H1 (cell line): ENCODE results near the gene TBC1D22A. TPM values are rescaled to one million over a fixed set of nuclear protein-coding genes. Genes with fewer than 3 reads are reported as not detected.

Experiments
- ASH2L ChIP-seq: fragments of 200-600, 300-600 bp; sonication (generic); IDR thresholded peaks from one replicate; pipeline ENCODE4 v1.7.1; 2017; ENCODE audit warnings: low read length
- CTBP2 ChIP-seq: IDR thresholded peaks from 2 replicates; pipeline ENCODE4 v1.7.0; 2011; ENCODE audit warnings: borderline replicate concordance, mild to moderate bottlenecking, moderate library complexity, mixed read lengths, low read length; ENCODE audit not compliant: insufficient read depth, insufficient read length
- CTCF ChIP-seq, 3 experiments: IDR thresholded peaks; 1 replicate in 2 of 3; 2 replicates in 1 of 3; pipeline versions ENCODE4 v1.5.1 to v1.6.1; 2011; ENCODE audit warnings: low read length in 3 of 3, mild to moderate bottlenecking in 3 of 3, inconsistent platforms in 2 of 3, low read depth in 1 of 3, moderate library complexity in 1 of 3; ENCODE audit not compliant: insufficient read depth in 1 of 3; ENCODE audit errors: control extremely low read depth in 1 of 3
- SIN3A ChIP-seq, 2 experiments: IDR thresholded peaks in 1 of 2; conservative IDR thresholded peaks in 1 of 2; 2 replicates each; pipeline ENCODE4 v1.6.1; 2011 to 2012; ENCODE audit warnings: low read length in 2 of 2, improper control_type of control experiment in 1 of 2, low read depth in 1 of 2, mild to moderate bottlenecking in 1 of 2
- SP4 ChIP-seq: IDR thresholded peaks from 2 replicates; pipeline ENCODE4 v1.6.1; 2012; ENCODE audit warnings: low read length, inconsistent platforms
- TBP ChIP-seq: IDR thresholded peaks from 2 replicates; pipeline ENCODE4 v1.6.1; 2011; ENCODE audit warnings: low read depth, low read length, improper control_type of control experiment
- polyA plus RNA-seq, 7 experiments: library from polyadenylated mRNA; depleted of rRNA in 3 of 7; stranded (reverse) in 5 of 7; unstranded in 2 of 7; fragments of >200 nt in 5 of 7; fragments of 200-250 nt in 2 of 7; gene quantifications; 1 replicate in 5 of 7; 2 replicates in 1 of 7; 4 replicates in 1 of 7; pipeline versions ENCODE4 v1.2.1 to v1.2.3, GENCODE V29; 2011 to 2013; ENCODE audit warnings: missing spikeins in 2 of 7, mixed read lengths in 2 of 7
- total RNA-seq: library from RNA; stranded (reverse); fragmentation: NEBNext Ultra II Directional; extraction: Animal tissue kit (Norgen Biotek cat#: 25700); gene quantifications from 2 replicates; pipeline ENCODE4 v1.2.1, GENCODE V29; 2021

Gene TBC1D22A
- total and polyA plus RNA-seq, 2 of the 8 experiments (the other 6 are each of a cell fraction or from before 2014, with no cell fraction given) = 11.9 to 18.4 TPM

- TF ChIP-seq TBP = no peak
- no peak for TF ChIP-seq SP4
- TF ChIP-seq SIN3A (conservative IDR thresholded peaks at IDR 0.05 in 1 of 2, IDR thresholded peaks at IDR 0.05 in 1 of 2; ENCODE audit: low read depth in 1 of 2, low read length in 2 of 2) = no peak
- no peak for TF ChIP-seq CTCF (IDR thresholded peaks at IDR 0.05; ENCODE audit: control extremely low read depth in 1 of 3, insufficient read depth in 1 of 3, low read depth in 1 of 3, low read length in 3 of 3)
- TF ChIP-seq ASH2L = no peak
- no peak for TF ChIP-seq CTBP2
Observed at GRCh38 chr22:46984751-46985506, 222.5 kb downstream of the TBC1D22A start (continued).
